ENCODE measurements around the gene COMMD3.
A peak's percentile ranks its signal among the peaks of the same experiment; 100 is the strongest.
"Not testable (repeated sequence)": the region's sequence is repeated elsewhere in the genome, so short reads cannot be mapped to it uniquely, and the experiment has no call there.

COMMD3 gene

GRCh38 chr10:22316286-22317075 lies at the start of gene COMMD3:
TSS of gene COMMD3 (plus strand) at chr10:22316388. CDS start at chr10:22316418, 30 bp downstream.
- peak; percentile 66 to 73 for DNase-seq (ENCODE audit: low read depth in 2 of 2)

- no peak for DNase-seq (ENCODE audit: low read depth in 2 of 2)
Observed at GRCh38 chr10:22268503-22268902, 47.7 kb upstream of the COMMD3 start.

DNA sequence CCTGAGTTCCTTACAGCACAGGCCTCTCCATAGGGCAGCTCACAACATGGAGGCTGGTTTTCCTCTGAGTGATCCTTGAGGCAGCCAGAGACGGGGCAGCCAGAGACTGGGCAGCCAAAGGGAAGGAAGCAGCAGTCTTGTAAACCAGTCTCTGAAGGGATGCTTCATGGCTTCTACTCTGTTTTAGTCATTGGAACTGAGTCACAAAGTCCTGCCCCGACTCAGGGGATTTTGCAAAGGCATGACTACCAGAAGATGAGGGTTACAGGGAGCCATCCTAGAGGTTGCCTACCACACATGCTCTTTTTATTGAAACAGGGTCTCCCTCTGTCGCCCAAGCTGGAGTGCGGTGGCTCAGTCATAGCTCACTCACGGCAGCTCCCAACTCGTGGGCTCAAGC lies 44.4 kb upstream of the COMMD3 start:
- no peak for DNase-seq (ENCODE audit: low read depth in 2 of 2)

DNA sequence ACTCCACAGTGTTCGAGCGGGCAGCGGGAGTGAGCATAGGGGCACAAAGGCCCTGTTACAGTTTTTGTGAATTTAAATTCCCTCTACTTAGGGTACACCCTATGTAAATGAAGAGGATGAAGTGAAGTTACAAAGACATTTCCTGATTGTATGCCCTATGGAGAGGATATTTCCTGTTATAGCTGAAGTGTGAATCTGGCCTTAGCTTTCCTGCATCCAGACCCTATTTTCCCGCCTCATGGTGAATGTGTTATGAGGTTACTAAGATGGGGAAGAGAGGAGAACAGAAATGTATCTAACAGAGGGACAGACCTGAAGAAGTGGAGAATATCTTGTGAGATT lies 37.8 kb upstream of the COMMD3 start:
- DNase-seq (ENCODE audit: low read depth in 2 of 2): no peak

- DNase-seq (ENCODE audit: low read depth in 2 of 2): no peak
Observed at GRCh38 chr10:22280078-22280477, 36.1 kb upstream of the COMMD3 start.

DNA sequence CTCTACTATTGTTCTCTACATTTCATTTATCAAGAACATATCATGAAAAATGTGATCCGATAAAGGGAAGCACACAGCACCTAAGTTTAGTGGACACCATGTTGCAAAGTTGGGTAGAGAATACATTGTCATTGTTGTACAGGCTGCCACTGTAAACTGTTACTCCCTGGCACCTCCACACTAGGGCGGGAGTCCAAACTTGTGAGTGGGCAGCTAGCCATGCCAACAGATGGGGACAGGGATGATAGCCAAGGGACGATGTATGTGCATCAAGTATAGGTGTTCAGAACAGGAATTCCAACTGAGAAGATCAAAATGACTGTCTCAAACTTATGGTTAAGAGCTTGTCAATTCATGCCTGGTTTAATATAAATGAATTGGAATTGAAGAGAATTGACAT lies 31.1 kb upstream of the COMMD3 start:
- no peak for DNase-seq (ENCODE audit: low read depth in 2 of 2)

GRCh38 chr10:22293747-22294404 lies 22.3 kb upstream of the COMMD3 start:
- DNase-seq (ENCODE audit: low read depth in 2 of 2): no peak

- no peak for DNase-seq (ENCODE audit: low read depth in 2 of 2)
Observed at GRCh38 chr10:22294694-22295093, 21.5 kb upstream of the COMMD3 start.

DNA sequence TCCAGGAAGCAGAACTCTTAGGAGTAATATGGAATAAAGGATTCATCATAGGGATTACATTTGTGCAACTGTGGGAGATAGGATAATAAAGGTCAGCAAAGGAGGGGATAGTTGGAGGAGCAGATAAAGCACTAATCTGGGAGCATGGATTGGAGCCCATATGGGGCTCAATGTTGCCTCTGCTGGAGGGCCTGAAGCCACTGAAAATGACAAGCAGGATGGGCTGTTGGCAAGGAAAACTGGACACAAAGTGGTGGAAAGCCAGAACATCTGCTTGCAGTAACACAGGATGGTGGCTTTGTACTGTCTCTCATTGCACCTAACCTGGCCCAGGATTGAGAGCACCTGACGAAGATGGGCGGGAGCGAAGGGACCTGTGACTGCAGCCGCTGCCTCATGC lies 15.0 kb upstream of the COMMD3 start:
- no peak for DNase-seq (ENCODE audit: low read depth in 2 of 2)

GRCh38 chr10:22303461-22303860 lies 12.7 kb upstream of the COMMD3 start:
- no peak for DNase-seq (ENCODE audit: low read depth in 2 of 2)

GRCh38 chr10:22305721-22306120 lies 10.5 kb upstream of the COMMD3 start:
- no peak for DNase-seq (ENCODE audit: low read depth in 2 of 2)

- DNase-seq (ENCODE audit: low read depth in 2 of 2): no peak
Observed at GRCh38 chr10:22308390-22308789, 7.8 kb upstream of the COMMD3 start.

- DNase-seq (ENCODE audit: low read depth in 2 of 2): no peak
Observed at GRCh38 chr10:22309180-22310000, 6.8 kb upstream of the COMMD3 start.

DNA sequence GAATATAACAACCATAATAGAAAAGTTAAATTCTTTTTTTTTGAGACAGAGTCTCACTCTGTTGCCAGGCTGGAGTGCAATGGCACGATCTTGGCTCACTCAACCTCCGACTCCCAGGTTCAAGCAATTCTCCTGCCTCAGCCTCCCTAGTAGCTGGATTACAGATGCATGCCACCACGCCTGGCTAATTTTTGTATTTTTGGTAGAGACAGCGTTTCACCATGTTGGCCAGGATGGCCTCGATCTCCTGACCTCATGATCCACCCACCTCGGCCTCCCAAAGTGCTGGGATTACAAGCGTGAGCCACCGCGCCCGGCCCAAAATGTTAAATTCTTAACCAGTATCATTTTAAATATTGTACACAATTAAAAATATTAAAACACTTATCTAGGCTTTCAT lies 6.2 kb upstream of the COMMD3 start:
- not testable (repeated sequence) for DNase-seq (ENCODE audit: low read depth in 2 of 2)

- DNase-seq (ENCODE audit: low read depth in 2 of 2): no peak
Observed at GRCh38 chr10:22310928-22311327, 5.3 kb upstream of the COMMD3 start.

DNA sequence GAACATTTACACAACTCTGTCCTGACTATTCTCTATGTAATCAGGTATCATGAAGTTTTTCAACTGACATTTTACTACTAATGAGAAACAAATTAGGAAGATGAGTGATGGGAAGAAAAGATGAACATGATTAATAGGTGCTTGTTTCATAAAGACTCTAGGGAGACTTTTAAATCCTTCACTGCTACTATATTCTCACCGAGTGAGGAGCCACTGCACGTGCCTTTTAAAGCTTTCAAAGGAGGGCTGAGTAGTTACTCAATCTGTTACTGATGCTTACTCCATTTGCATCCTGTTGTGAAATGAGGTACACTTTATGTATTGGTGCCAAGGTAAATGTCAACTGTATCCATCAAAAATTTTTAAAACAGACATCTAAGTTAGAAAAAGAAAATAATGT lies 1.3 kb upstream of the COMMD3 start:
- DNase-seq (ENCODE audit: low read depth in 2 of 2): no peak

DNA sequence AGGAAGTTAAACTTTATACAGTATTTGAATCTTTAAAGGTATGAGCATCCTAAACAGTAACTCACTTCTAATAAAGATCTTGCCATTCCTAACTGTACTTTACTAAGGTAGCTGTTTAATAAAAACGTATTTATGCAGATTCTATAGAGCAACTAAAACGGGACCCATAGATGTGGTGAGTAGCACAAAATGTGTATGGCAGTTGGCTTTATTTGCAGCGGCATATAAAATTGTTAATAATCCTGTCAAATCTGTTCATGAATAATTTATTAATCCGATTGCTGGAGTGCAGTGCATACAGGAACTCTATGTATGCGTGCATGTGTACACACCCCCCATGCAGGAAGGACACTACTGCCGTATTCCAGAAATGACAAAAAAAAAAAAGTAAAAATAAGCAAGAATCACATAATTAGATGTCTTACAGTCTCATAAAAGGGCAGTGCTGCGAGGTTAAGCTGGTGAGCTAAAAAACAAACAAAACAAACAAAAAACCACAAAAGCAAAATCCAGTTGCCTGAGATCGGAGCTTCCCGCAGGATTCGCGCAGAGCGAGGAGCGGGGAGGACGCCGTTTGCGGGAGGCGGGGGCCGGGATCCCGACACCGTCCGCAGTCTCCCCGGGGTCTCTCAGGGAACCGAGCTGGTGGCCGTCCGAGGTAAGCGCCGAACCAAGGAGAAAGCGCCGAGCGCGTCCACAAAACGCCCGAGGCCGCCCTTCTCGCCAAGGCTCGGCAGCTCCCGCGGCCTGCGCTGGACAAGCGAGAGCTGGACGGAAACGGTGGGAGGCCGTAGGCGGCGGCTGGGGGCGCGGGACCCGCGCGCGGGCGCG lies 518 bp upstream of the COMMD3 start:
- DNase-seq (ENCODE audit: low read depth in 2 of 2): no peak

- no peak for DNase-seq (ENCODE audit: low read depth in 2 of 2)
Observed at GRCh38 chr10:22317076-22317370, 835 bp downstream of the COMMD3 start.

- no peak for DNase-seq (ENCODE audit: low read depth in 2 of 2)
Observed at GRCh38 chr10:22317771-22318565, 1.8 kb downstream of the COMMD3 start.

DNA sequence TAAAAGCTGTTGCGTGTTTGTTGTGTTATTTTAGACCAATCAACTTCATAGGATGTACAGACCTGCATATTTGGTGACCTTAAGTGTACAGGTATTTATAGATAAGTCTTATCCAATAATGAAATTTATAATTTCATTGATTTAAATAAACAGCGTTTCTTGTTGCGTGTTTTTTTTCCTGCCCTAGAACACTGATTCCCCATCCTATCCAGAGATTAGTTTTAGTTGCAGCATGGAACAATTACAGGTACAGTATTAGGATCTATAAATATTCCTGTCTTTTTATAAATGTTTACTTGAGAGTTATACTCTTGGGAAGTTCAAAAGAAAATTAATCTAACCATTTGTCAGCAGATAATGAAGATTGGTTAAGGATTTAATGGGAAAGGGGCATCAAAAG lies 2.6 kb downstream of the COMMD3 start:
- no peak for DNase-seq (ENCODE audit: low read depth in 2 of 2)

DNA sequence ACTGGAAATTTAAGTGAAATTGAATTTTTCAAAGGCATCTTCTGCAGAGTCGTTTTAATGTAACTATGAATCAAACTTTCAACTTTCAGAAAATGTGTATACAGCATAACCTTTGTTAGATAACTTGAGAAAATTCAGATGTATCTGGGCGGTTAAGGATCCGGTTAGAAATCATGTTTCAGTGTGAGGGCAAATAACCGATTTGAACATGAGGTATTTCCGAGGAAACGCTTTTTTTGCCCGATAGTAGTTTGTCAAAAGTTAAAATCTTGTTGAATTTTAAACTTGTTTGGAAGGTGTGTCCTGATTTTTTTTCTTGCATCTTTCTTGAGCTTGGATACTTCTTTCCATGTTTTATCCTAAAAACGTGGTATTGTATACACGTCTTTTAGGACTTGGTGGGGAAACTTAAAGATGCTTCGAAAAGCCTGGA lies 3.4 kb downstream of the COMMD3 start:
- no peak for DNase-seq (ENCODE audit: low read depth in 2 of 2)
